LNCAP (cell line): ENCODE results near the gene CARHSP1.

ENCODE experiments used
- TF ChIP-seq, protein P1 (sequence below): fragments of 450-650 bp; IDR thresholded peaks from 2 replicates; pipeline ENCODE4 v1.5.1; 2017; ENCODE audit warnings: mild to moderate bottlenecking

CARHSP1 gene

DNA sequence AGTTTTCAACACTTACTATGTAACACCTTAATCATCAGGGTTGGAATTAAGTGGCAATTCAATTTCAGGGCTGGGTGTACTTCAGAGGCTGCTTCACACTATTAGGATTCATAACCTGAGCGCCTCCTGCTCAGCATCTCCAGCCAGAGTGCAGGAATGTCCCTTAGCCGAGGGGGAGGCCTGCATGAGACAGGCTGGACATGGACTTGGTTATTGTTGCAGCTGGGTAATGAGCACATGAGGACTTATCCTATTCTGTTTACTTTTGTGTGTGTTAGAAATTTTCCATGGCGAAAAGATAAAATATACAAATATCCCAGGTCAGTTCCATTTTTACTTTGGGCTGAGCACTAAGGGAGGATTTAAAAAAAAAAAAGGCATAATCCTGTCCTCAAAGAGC is 60.8 kb downstream of the CARHSP1 start:
- TF ChIP-seq, protein P1, sequence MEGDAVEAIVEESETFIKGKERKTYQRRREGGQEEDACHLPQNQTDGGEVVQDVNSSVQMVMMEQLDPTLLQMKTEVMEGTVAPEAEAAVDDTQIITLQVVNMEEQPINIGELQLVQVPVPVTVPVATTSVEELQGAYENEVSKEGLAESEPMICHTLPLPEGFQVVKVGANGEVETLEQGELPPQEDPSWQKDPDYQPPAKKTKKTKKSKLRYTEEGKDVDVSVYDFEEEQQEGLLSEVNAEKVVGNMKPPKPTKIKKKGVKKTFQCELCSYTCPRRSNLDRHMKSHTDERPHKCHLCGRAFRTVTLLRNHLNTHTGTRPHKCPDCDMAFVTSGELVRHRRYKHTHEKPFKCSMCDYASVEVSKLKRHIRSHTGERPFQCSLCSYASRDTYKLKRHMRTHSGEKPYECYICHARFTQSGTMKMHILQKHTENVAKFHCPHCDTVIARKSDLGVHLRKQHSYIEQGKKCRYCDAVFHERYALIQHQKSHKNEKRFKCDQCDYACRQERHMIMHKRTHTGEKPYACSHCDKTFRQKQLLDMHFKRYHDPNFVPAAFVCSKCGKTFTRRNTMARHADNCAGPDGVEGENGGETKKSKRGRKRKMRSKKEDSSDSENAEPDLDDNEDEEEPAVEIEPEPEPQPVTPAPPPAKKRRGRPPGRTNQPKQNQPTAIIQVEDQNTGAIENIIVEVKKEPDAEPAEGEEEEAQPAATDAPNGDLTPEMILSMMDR, result no peak

DNA sequence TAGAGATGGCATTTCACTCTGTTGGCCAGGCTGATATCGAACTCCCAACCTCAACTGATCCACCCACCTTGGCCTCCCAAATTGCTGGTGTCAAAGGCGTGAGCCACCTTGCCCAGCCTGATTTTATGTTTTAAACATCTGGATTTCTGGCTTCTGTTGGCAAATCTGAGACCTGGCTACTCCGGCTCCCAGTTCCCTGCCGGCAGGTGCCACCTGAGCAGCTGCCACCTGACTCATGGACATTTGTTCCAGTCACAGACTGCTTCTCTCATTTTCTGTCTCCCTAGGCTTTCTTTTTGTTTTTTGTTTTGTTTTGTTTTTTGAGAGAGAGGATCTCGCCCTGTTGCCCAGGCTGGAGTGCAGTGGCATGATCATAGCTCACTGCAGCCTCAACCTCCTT is 61.6 kb downstream of the CARHSP1 start:
- TF ChIP-seq, protein P1, result no peak

DNA sequence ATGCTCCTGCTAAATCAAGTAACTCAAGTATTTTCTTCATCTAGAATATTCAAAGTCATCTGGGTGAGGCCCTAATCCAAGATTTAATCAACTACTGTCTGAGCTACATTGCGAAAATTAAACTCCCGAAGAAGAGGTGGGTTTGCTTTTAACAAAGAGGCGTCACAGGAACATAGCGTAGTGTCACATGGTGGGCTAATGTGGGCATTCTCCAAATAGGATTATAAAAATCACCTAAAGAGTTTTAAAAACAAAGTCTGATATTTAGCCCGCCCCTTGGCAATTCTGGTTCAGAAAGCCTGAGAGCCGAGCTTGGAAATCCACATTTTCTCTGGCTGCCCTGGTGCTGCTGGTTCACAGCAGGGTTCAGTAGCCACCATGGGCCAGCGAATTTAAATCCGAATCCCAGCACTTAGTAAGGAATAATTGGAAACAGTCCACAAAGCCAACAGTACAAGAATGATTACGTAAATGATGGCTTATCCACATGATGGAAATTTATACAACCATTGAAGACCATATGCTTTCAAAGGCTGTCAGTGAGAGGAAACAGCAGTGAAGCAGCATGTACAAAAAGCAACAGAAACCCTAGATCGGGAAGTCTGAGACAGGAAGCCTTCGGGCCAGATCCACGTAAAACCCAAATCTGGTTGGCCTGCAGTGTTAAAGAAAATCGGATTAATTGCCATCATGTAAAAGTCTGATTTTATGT is 62.4 kb downstream of the CARHSP1 start:
- TF ChIP-seq, protein P1, result no peak

DNA sequence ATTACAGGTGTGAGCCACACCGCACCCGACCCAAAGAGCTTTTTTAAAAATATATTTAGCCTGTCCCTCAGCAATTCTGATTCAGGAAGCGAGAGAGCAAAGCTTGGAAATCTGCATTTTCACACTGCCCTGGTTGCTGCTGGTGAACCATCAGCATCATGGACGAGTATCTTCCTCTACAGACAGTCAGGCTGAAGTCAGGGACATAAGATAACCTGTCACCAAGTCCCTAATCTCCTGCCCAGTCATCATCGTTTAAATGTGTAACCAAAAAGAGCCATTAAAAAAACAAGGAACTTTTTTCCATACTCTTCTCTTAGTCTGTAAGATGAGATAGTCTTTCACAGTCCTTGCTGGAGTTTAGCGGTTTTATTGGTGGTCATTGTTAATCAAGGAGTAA is 64.5 kb downstream of the CARHSP1 start:
- TF ChIP-seq, protein P1, result no peak
